Limb (tissue), 2 donors: ENCODE measurements around the gene POFUT2.
A peak's percentile ranks its signal among the peaks of the same experiment; 100 is the strongest.
"Not testable (repeated sequence)": the region's sequence is repeated elsewhere in the genome, so short reads cannot be mapped to it uniquely, and the experiment has no call there.

Experiments
- DNase-seq, 2 donors: peaks; one replicate each; pipeline ENCODE4 v3.0.0-alpha.2; 2016; ENCODE audit errors: extremely low spot score in 2 of 2

Gene POFUT2

DNA sequence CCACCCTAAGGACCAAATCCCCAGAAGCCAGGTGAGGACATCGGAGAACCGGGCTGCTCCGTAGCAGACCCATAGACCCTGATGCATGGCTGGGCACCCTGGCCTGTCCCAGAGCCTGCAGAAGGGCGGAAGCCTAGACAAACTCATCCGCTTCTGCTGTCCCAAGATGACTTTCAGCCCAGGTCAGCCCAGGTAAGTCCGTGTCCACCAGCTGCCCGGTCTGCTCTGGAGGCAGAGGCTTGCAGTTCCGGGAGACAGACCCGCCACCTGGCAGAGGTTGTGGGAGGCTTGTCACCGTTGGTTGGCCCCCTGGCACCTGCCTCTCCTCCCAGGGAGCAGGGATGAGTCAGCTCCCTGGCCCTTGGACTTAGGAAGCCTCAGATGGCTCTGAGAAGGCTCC, 22.8 kb upstream of the POFUT2 start:
- no peak for DNase-seq

DNA sequence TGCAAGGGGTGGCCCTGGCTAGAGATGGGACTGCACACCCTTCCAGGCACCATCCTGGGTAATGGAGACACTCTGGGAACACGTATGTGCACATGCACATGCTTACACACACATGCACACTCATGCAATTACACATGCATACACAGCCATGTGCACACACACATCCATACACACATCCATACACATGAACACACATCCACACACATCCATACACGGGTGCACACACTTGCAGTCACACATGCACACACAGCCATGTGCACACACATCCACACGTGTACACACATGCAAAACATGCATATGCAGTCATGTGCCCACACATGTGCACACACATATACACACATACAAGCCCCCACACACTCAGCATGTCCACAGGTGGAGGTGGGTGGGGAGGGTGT, 22.3 kb upstream of the POFUT2 start:
- no peak for DNase-seq

DNA sequence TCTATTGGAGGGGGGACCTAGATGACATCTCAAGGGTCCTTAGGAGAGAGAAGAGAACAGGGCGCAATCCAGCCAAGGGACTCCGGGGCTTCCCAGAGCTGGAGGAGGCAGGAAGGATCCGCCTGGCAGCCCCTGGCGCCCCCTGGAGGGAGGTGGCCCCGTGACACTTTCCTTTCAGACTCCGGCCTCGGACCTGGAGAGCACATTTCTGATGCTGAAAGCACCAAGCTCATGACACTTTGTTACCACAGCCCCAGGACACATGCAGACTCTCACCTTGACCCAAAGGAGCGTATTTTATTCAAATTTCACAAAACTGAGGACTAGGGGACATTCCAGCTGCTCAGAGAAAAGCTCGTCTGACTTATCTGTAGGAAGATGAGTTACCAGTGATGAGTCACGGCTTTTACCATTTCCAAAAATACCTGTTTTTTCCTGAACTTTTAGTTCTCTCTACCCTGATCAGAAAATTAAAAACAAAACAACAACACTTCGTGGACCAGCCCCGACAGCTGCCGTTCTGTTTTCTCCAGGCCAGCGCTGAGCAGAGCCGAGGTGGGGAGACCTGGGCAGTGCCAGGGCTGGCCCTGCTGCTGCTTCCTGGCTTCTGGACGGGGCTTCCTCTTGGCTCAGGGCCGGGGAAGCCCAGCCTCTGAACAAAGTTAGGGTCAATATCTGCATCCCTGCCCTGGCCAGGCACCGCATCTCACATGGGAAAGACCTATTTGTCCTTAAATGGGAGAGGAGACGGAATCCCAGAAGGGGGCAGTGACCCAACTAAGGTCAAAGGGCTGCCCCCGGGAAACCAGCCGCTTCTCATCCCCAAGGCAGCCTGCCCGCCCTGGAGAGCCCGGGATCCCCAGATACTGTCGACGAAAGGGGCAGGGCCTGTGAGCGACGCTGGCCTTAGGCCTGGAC, 21.6 kb upstream of the POFUT2 start:
- peak in 1 of 2 donors; percentile 73 for DNase-seq

DNA sequence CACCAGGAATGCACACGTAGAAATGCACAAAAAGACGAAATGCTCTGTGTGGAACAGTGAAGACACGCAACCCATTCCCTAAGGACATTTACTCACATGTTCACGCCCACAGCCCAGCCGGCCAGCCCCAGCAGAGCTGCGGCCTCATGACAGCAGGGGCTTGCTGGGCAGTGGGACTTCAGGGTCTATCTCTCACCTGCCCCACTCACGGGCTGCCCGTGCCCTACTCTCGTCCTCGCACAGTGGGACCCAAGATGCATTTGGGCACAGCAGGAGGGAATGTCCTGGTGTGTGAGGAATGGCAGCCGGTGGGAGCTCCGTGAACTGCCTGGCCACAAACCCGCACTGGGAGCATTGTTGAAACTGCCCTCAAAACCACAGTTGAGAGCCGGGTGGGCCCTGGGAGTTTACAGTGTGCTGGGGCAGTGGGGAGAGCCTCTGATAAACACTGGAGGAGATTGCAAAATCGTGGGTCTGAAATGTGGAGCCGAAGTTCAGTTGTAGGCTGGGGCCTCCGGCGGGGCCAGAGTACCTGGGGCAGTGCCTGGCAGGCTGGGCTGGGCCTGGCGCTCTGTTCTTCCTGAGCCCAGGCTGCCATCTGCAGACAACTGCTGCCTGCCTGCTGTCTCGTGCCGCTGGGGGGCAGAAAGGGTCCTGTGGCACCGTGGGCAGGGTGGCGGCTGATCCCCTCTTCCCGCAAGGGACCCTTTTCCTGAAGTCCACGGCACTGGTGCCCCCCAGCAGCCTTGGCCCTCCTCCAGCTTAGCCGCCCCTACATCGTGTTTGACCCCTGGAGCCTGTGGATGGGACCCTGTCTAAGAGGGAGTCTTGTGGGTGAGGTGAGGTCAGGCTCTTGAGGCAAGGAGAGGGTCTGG, 20.7 kb upstream of the POFUT2 start:
- peak in 1 of 2 donors; percentile 29 for DNase-seq

DNA sequence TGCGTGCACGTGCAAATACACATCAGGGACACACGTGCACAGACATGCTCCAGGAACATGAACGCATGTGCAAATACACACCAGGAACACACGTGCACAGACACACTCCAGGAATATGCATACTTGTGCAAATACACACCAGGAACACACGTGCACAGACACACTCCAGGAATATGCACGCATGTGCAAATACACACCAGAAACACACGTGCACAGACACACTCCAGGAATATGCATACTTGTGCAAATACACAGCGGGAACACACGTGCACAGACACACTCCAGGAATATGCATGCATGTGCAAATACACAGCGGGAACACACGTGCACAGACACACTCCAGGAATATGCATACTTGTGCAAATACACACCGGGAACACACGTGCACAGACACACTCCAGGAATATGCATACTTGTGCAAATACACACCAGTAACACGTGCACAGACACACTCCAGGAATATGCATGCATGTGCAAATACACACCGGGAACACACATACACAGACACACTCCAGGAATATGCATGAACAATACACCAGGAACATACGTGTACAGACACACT, 20.0 kb upstream of the POFUT2 start:
- DNase-seq: not testable (repeated sequence)

DNA sequence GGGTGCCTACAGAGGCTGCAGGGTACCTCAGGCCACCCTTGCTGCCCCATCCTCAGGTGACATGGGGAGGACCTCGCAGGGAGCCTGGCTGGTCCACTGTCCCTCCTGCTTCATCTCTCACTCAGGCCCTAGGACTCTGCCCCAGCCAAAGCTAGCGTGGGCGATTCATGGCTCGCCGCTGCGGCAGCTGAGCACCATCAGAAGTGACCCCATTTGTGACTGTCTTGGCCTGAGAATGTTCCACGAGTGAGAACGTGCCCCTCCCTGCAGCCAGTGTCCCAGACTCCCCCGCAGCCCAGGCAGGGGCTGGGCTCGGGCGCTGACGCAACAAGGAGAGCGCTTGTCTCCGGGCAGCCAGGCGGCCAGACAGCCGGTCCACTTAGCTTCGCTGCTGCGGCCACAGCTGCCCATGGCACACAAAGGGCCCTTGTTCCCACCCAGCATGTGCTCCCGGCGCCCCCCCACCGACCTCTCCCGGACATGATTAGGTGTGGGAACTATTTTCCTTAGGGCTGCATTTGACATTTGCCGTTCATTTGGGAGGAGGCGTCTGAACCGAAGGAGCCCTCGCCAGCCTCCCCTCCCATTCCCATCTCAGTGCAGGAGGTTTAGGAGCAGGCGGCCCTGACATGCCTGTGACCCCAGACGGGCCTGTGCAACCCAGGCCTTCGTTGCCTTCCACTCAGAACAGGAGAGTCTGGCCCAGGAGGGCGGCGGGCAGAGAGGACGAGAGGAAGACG, 19.3 kb upstream of the POFUT2 start:
- DNase-seq: peak; percentile 72 to 82

DNA sequence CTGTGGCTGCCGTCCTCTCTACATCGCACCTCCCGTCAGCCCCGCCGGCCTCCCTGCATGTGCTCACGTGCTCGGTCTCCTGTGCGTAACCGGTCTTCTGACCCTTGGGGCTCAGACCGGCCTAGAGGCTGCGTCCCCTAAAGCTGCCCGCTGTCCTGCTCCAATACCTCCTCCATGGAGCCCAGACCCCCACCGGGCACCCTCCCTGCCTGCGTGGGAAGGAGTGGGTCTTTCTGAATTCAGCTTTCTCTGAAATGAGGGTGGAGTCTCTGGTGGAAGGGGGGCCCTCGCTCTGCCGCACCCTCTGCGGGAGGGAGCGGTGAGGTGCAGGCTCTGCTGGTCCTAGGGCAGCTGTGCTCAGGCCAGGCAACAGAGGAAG, 18.7 kb upstream of the POFUT2 start:
- DNase-seq: no peak

DNA sequence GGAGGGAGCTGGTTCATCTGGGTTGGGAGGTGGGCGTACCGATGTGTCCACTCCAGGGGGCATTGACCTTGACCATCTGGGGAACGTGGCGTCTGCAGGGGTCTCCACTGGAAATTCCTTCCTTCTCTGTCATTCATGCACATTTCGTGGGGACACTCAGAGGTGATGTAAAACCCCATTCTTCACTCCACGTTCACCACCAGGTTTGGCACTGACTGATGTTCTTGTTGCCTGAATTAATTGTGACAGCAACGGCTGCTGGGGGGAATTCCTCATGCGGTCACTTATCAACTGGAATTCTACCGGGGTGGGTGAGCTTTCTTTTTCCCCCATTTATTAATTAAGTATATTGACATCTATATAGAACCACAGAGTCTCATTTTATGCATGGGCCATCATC, 18.1 kb upstream of the POFUT2 start:
- DNase-seq: peak in 1 of 2 donors; percentile 26

DNA sequence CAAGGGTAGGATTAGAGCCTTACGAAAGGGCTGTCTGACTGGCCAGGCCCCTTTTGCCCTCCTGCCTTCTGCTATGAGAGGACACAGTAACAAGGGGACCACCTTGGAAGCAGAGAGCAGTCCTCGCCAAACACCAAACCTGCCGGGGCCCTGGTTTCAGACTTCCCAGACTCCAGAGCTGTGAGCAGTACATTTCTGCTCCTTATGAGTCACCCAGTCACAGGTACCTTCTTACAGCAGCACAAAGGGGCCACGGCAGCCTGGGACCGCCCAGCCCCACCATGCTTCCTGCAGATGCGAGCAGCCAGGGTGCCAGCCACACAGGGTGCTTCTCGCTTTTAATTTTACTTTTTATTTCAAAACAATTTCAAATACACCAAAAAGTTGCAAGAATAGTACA, 17.2 kb upstream of the POFUT2 start:
- DNase-seq: peak in 1 of 2 donors; percentile 27

DNA sequence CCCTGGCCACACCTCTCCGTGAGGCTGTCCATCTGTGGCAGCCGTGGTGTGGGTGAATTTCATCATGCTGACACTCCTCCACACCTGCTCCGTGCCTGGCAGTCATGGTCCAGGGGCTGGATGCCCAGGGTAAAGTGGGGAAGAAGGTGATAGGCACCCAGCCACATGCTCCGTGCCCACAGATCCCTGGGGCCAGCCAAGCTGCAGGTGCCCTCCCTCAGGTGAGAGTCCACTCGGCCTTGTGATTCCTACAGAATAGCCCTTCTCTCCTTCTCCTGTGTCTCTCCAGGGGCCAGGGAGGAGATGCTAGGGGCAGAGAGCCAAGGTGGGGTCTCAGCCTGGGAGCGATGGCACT, 16.8 kb upstream of the POFUT2 start:
- DNase-seq: no peak

DNA sequence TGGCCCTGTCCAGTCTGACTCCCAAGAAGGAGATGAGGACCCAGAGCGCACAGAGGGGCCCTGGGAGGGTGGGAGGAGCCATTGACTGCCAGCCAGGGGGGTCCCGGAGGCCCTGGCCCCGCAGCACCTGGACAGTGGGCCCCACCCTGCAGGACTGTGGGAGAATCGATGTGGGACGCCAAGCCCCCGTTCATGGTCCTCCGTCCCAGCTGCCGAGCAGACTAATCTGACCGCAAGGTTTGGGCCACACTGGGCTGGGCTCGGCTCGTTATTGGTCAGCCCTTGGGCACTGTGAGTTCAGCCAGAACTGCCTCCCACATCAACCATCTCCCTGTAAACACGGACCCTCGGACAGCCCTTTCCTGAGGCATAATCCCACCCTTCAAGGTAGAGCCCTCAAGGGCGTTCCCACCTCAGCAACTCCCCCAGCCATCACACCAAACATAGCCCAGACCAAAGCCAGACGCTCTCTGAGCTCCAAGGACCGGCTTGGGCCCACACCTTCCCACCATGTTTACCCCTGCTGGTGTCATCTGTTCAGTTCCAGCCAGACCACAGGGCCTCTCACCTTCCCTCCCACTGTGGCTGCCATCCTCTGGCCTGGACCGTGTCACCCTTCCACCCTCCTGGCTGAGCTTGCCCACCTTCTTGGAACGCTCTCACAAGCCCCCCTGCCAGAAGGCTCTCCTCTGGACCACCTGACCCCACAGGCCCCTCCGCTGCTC, 16.2 kb upstream of the POFUT2 start:
- peak in 1 of 2 donors; percentile 27 for DNase-seq

DNA sequence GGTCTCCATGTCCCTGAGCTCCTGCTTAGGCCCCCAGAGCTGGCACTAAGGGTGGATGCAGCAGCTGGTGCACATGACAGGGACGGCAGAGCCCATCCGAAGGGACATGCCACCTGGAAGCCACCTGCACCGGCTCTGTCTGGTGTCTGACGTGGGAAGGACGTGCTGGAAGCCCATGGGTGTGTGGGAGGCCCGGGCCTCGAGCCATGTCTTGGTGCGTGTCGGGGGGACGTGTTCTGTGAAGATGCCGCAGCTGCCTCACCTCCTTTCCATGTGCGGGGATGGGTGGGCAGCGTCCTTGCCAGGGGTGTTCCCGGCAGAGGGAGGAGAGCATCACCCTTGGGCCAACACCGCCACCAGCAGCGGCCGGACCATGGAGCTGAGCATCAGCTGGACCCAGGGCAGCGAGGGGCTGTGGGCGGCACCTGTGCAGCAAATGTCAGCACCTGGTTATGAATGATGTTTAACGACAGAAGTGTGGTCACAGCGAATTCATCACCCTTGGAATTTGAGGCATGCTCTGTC, 15.5 kb upstream of the POFUT2 start:
- DNase-seq: peak in 1 of 2 donors; percentile 25

DNA sequence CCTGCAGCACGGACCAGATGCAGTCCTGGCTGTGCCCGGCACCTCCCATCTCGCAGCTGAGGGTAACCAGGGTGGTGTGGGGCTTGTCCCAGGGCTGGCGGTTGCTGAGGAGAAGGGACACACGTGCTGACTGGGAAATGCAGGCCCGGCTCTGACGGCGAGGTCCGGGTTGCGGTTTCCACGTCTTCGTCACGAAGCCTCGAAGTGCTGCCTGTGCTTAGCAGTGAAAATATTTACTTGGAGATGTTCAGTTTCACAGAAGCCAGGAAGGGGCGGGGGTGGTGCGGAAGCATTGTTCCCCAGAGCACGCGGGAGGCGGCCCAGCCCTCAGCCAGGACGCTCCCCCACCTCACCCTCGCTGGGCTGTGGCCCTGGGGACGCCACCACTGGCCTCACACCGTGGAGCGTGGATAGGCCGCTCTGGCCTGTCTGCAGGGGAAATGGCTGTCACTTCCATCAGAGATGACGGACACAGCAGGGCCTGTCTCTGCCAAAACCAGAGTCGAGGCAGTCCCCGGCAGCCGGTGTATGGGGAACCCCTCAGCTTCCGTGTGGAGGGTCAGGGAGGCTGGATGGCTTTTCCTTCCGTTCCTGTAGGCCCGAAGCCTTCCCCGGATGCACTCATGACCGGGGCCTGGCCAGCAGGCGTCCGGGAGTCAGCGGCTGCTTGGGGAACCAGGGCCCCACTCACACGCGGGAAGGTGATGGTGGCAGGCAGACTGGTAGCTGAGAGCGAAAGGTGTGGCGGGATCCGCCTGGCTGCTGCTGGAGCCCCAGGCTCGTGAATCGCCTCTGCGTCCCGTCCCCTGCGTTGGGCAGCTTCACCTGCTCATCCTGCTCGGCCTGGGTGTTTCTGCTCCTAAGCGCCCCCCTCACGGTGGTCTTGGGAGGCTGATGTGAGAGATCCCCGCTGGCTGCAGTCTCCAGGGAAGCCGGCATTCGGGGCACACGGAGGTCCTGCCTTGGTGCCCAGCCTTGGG, 14.7 kb upstream of the POFUT2 start:
- peak; percentile 53 to 76 for DNase-seq

DNA sequence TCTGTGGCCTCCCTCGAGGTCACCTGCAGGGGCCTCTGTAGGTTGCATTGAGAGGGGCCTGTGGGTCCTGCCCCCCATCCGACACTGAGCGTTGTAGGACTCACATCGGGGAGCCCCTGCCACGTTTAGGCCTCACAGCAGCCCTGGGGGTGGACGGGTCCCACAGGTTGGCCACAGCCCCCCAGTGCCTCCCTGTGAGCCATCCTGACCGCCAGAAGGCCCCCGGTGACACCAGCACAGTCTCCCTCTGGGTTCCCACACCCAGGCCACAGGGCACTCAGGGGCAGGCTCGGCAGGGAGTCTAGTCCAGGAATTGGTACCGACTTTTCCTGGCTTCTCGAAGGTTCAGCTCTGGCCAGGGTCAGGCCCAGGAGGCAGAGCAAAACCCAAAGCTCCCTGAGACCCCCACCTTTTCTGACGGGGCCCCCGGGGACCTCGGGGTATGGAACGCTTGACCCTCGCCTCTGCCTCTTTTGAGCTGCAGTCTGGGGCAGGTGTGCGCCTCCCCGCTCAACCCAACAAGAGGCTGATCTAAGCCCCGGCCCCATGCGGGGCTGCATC, 13.9 kb upstream of the POFUT2 start:
- peak in 1 of 2 donors; percentile 31 for DNase-seq

DNA sequence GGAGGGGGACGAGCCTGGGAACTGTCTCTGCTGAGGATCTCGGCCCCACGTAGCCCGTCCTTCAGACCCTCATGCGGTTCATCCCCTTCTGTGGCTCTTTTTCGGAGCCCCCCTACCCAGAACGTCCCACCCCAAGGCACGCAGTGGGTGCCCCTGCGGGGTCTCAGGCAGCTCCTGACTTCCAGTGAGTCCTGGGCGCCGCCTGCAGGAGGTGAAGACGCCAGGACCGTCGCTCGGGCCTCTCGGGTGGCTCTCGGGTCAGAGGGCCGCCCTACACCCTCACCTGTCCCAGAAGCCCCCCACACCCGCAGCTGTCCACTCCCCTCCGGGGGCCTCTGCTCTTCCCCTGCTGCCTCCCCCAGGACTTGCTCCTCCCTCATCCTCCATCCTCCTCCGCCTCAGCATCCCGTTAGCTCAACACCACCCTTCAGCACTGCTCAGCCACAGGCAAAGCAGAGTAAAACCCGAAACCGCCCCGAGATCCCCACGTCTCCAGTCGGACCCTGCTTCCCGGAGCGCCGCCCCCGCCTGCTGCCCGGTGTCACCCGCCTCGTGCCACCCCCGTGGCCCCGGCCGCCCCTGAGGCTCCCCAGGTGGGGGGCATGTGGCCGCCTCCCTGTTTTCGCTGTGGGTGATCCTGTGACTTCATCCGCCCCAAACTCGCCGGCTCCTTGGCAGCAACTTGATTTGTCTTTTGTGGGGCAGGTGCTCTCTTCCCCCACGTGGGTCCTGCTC, 13.3 kb upstream of the POFUT2 start:
- peak in 1 of 2 donors; percentile 45 for DNase-seq

DNA sequence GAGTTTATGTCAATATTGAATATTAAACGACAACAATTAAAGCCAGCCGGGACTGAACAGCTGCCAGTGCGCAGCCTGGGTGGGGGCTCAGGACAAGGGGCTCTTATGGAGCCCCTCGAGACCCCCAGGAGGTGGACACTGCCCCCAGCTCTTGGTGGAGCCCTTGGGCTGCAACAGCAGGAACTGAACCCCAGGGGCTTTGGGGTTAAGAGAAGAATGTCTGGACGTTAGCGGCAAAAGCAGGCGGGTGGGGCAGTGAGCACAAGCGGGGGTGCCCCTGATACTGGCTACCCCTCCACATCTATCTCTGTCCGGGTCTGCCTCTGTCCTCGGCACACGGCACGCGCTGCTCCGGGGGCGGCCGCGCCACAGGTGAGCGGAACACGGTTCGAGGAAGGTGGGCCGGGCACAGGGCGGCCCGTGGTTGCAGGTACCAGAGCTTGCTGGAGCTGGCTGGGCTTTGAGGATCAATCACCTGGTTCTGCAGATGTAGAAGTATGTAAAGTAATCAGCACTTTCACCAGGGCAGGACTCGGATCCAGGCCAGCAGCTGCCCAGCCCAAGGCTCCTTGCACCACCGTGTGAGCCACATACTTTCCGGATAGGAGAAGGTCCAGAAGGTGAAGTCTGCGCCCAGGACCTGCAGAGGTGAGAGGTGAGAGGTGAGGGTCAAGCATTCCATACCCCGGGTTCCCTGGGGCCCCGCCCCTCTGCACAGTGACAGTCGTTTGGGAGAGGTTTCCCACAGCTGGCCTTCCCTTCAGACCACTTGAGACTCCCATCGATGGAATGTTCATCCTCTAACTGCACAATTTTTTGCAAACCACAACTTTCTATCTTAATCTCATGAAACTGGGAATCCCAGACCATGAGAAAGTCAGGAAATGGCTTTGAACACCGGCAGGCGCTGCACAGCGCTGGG, 12.4 kb upstream of the POFUT2 start:
- DNase-seq: peak in 1 of 2 donors; percentile 23
